ENCODE data around the gene CHST9. TPM values are rescaled to one million over a fixed set of nuclear protein-coding genes. Genes with fewer than 3 reads are reported as not detected.

The CHST9 gene
- total RNA-seq, 2 donors from 2014 or later, result 0.07 TPM; not detected in 1

DNA sequence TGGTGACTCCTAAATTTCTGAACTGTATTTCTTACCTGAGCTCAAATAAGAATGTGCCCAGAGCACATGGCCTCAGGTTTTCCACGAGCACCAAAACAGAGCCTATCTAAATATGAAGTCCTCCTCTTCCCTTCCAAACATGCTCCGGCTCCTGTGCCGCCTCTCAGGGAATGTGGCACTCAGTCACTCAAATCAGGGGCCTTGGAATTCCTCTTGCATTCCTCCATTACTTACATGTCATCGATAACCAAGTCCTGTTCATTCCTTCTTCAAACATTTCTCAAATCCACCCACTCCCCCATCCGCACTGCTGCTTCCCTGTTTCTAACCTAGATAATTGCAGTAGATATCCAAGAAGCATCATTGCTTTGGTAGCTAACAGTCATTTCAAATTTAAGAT lies 151.4 kb downstream of the CHST9 start:
- Histone ChIP-seq H3K4me1 (ENCODE audit: control insufficient read depth in 1 of 2, low read depth in 2 of 2) (no peaks in the 10 kb centered on the region), H3K27ac (no peak overlapping the region), H3K4me3 (no peak overlapping the region), H3K27me3 (replicated peaks; ENCODE audit: insufficient read depth) (no peaks in the 10 kb centered on the region), H3K9me3 (no peaks in the 10 kb centered on the region), H3K36me3 (no peaks in the 10 kb centered on the region)
- TF ChIP-seq, protein P1, sequence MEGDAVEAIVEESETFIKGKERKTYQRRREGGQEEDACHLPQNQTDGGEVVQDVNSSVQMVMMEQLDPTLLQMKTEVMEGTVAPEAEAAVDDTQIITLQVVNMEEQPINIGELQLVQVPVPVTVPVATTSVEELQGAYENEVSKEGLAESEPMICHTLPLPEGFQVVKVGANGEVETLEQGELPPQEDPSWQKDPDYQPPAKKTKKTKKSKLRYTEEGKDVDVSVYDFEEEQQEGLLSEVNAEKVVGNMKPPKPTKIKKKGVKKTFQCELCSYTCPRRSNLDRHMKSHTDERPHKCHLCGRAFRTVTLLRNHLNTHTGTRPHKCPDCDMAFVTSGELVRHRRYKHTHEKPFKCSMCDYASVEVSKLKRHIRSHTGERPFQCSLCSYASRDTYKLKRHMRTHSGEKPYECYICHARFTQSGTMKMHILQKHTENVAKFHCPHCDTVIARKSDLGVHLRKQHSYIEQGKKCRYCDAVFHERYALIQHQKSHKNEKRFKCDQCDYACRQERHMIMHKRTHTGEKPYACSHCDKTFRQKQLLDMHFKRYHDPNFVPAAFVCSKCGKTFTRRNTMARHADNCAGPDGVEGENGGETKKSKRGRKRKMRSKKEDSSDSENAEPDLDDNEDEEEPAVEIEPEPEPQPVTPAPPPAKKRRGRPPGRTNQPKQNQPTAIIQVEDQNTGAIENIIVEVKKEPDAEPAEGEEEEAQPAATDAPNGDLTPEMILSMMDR (IDR thresholded peaks at IDR 0.05), result no peak
- ATAC-seq (ENCODE audit: insufficient number of reproducible peaks, low FRiP score, low read depth) (no peak), DNase-seq (ENCODE audit: low spot score) (no peak)

DNA sequence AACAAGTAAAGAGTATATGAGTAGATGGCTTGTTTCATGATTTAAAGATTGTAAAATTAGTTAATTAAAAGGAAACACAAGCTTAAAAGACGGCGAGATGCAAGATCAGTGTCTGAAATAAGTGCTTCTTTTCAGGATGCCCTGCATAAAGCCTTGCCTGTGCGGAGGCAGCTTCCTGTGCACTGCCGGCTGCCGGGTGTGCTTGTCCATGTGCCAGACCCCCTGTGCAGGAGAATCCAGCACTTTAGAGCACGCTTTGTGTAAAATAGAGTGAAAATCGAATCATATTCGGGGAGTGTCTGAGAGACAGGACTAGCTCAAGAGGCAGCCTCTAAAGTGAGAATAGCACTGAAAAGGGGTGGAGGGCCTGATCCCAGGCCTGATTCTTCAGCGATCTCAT lies 154.7 kb downstream of the CHST9 start:
- Histone ChIP-seq H3K27ac (no peak overlapping the region), H3K4me1 (ENCODE audit: control insufficient read depth in 1 of 2, low read depth in 2 of 2) (no peaks in the 10 kb centered on the region), H3K27me3 (replicated peaks; ENCODE audit: insufficient read depth) (no peaks in the 10 kb centered on the region), H3K36me3 (no peaks in the 10 kb centered on the region), H3K4me3 (no peak overlapping the region), H3K9me3 (no peaks in the 10 kb centered on the region)
- TF ChIP-seq, protein P1 (IDR thresholded peaks at IDR 0.05), result no peak
- no peak for ATAC-seq (ENCODE audit: insufficient number of reproducible peaks, low FRiP score, low read depth)
- no peak for DNase-seq (ENCODE audit: low spot score)

DNA sequence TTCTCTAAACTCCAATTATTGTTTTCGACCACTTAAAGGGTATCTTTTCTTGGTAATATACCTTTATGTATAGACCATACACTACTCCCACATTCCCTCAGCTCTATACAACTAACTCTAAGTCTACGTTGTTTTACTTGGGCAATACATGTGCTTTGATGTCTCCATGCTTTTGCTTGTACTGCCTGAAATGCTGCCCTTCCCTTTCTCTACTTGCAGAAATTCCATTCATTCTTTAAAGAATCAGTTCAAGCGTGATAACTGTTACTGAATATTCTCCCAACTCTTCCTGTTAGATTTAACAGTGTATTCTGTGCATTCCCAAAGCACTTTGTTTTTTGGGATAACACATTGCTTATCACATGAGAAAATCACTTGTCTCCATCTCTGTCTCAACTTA lies 162.6 kb downstream of the CHST9 start:
- TF ChIP-seq, protein P1 (IDR thresholded peaks at IDR 0.05), result no peak
- Histone ChIP-seq H3K4me1 (ENCODE audit: control insufficient read depth in 1 of 2, low read depth in 2 of 2) (no peaks in the 10 kb centered on the region), H3K36me3 (no peaks in the 10 kb centered on the region), H3K27ac (no peak overlapping the region), H3K9me3 (no peaks in the 10 kb centered on the region), H3K4me3 (no peak overlapping the region), H3K27me3 (replicated peaks; ENCODE audit: insufficient read depth) (no peaks in the 10 kb centered on the region)
- no peak for ATAC-seq (ENCODE audit: insufficient number of reproducible peaks, low FRiP score, low read depth)
- DNase-seq (ENCODE audit: low spot score), result no peak

DNA sequence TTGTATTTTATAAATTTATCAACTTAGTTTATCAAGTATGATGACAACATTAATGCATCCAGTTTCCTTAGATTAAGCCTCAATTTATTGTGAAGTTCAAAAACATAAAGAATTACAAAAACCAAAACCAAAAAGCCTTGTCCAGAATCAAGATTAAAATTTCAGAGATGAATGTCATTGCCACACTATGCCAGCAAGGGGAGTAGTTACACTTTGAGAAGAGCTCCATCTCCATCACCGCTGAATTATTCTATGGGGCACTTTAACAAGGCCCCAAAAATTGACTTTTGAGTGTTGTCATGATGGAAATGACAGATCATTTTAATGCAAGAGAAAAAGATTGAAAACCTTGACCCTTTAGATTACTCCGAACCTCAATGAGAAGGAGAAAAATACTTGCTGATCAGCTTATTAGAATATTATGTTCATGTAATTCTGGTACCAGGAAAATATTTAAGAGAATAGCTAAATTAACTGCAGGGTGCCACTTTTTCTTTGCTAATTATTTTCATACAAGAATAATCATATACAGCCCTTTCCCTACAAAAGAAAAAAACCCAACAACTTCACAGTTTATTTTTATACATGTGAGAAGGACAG lies 167.1 kb downstream of the CHST9 start:
- TF ChIP-seq, protein P1 (IDR thresholded peaks at IDR 0.05), result no peak
- no peaks in the 10 kb centered on the region for H3K27me3 ChIP-seq (replicated peaks; ENCODE audit: insufficient read depth)

DNA sequence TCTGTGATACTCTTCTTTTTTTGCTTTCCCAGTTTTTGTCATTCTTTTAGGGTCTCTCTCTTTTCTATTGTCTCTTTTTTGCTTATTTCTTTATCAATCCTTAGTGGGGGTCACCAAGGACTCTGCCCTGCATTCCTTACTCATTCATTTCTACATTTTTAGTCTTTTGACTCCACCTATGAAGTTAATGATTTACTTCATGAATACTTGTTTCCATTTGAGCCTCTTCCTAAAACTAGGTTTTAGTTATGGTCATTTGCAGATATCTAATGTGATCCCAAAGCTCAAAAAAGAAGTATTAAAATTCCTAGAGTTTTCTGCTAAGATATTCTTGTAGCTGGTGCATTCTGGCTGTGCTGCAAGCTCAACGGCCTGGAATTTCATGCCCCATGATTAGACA lies 170.3 kb downstream of the CHST9 start:
- no peak overlapping the region for H3K27ac ChIP-seq
- TF ChIP-seq, protein P1 (IDR thresholded peaks at IDR 0.05), result no peak
- H3K36me3 ChIP-seq, result no peaks in the 10 kb centered on the region
- ATAC-seq (ENCODE audit: insufficient number of reproducible peaks, low FRiP score, low read depth) (no peak), DNase-seq (ENCODE audit: low spot score) (no peak)
- H3K4me3 ChIP-seq, result no peak overlapping the region
- no peaks in the 10 kb centered on the region for H3K4me1 ChIP-seq (ENCODE audit: control insufficient read depth in 1 of 2, low read depth in 2 of 2)
- no peaks in the 10 kb centered on the region for H3K9me3 ChIP-seq
- no peaks in the 10 kb centered on the region for H3K27me3 ChIP-seq (replicated peaks; ENCODE audit: insufficient read depth)

More for the DNA sequence above, 167.1 kb downstream of the CHST9 start:
- Histone ChIP-seq H3K4me1 (ENCODE audit: control insufficient read depth in 1 of 2, low read depth in 2 of 2) (no peaks in the 10 kb centered on the region), H3K9me3 (no peaks in the 10 kb centered on the region), H3K36me3 (no peaks in the 10 kb centered on the region), H3K27ac (no peak overlapping the region), H3K4me3 (no peak overlapping the region)
- DNase-seq (ENCODE audit: low spot score) (no peak), ATAC-seq (ENCODE audit: insufficient number of reproducible peaks, low FRiP score, low read depth) (no peak)
